Ishikawa (cell line): ENCODE data around the gene USP1.

Source experiments
- EP300 ChIP-seq: IDR thresholded peaks from 2 replicates; pipeline ENCODE4 v1.6.1; 2012; ENCODE audit warnings: borderline replicate concordance
- TAF1 ChIP-seq: IDR thresholded peaks from 2 replicates; pipeline ENCODE4 v1.6.1; 2012; ENCODE audit warnings: low read depth, mild to moderate bottlenecking
- TEAD4 ChIP-seq: IDR thresholded peaks from 2 replicates; pipeline ENCODE4 v1.6.1; 2012
- YY1 ChIP-seq: IDR thresholded peaks from 2 replicates; pipeline ENCODE4 v1.6.1; 2012; ENCODE audit warnings: low read depth
- TF ChIP-seq, protein P1 (sequence below): IDR thresholded peaks from 2 replicates; pipeline ENCODE4 v1.6.1; 2012
- TF ChIP-seq, protein P2 (sequence below): IDR thresholded peaks from 2 replicates; pipeline ENCODE4 v1.6.1; 2012; ENCODE audit warnings: low read depth, mild to moderate bottlenecking

DNA sequence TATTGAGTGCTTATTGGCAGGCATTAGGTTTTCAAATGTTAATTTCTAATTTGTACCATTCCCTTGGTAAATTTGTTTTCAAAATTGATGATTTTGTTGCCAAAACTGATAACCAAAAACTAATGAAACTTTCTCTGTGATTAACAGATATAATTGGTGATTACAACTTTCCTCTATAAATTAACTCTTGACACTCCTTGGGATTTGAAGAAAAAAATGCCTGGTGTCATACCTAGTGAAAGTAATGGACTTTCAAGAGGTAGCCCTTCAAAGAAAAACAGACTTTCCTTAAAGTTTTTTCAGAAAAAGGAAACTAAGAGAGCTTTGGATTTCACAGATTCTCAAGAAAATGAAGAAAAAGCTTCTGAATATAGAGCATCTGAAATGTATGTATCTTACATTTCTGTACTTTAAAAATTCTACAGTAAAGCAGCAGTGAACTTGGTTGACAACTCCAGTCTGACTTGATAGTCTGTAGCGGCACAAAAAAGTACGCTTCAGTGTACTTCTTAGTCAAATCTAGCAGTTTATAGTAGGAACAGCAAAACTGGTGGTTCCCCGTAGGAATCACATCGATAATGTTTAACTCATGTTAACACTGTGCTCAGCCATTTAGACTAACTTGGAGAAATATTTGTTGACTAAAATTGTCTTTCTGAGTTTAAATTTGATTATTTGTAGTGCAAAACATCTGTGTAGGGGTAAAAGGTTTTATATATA is 3.0 kb downstream of the USP1 start:
- TF ChIP-seq, protein P1, sequence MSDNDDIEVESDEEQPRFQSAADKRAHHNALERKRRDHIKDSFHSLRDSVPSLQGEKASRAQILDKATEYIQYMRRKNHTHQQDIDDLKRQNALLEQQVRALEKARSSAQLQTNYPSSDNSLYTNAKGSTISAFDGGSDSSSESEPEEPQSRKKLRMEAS: no peak
- TF ChIP-seq YY1 (no peak), TAF1 (no peak), TEAD4 (no peak), EP300 (no peak)
- TF ChIP-seq, protein P2, sequence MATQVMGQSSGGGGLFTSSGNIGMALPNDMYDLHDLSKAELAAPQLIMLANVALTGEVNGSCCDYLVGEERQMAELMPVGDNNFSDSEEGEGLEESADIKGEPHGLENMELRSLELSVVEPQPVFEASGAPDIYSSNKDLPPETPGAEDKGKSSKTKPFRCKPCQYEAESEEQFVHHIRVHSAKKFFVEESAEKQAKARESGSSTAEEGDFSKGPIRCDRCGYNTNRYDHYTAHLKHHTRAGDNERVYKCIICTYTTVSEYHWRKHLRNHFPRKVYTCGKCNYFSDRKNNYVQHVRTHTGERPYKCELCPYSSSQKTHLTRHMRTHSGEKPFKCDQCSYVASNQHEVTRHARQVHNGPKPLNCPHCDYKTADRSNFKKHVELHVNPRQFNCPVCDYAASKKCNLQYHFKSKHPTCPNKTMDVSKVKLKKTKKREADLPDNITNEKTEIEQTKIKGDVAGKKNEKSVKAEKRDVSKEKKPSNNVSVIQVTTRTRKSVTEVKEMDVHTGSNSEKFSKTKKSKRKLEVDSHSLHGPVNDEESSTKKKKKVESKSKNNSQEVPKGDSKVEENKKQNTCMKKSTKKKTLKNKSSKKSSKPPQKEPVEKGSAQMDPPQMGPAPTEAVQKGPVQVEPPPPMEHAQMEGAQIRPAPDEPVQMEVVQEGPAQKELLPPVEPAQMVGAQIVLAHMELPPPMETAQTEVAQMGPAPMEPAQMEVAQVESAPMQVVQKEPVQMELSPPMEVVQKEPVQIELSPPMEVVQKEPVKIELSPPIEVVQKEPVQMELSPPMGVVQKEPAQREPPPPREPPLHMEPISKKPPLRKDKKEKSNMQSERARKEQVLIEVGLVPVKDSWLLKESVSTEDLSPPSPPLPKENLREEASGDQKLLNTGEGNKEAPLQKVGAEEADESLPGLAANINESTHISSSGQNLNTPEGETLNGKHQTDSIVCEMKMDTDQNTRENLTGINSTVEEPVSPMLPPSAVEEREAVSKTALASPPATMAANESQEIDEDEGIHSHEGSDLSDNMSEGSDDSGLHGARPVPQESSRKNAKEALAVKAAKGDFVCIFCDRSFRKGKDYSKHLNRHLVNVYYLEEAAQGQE: no peak
